ENCODE measurements around the gene RNF187. TPM values are rescaled to one million over a fixed set of nuclear protein-coding genes. Genes with fewer than 3 reads are reported as not detected.
"Not testable (repeated sequence)": the region's sequence is repeated elsewhere in the genome, so short reads cannot be mapped to it uniquely, and the experiment has no call there.

Gene RNF187
- polyA plus RNA-seq, 1 experiment: 106 TPM

GRCh38 chr1:228465141-228465540, 22.0 kb upstream of the RNF187 start:
- CTCF ChIA-PET: interaction anchor here (1.3 to 1.4 kb wide), 2 partner anchors 35 to 51 kb away, joined by 4 read pairs; no protein-coding TSS in a partner anchor
- TF ChIP-seq, protein P1, sequence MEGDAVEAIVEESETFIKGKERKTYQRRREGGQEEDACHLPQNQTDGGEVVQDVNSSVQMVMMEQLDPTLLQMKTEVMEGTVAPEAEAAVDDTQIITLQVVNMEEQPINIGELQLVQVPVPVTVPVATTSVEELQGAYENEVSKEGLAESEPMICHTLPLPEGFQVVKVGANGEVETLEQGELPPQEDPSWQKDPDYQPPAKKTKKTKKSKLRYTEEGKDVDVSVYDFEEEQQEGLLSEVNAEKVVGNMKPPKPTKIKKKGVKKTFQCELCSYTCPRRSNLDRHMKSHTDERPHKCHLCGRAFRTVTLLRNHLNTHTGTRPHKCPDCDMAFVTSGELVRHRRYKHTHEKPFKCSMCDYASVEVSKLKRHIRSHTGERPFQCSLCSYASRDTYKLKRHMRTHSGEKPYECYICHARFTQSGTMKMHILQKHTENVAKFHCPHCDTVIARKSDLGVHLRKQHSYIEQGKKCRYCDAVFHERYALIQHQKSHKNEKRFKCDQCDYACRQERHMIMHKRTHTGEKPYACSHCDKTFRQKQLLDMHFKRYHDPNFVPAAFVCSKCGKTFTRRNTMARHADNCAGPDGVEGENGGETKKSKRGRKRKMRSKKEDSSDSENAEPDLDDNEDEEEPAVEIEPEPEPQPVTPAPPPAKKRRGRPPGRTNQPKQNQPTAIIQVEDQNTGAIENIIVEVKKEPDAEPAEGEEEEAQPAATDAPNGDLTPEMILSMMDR (IDR thresholded peaks at IDR 0.05; ENCODE audit: insufficient read depth, low read depth, low read length): no peak
- no peaks in the 10 kb centered on the region for H3K36me3 ChIP-seq (ENCODE audit: control insufficient read depth, insufficient read depth, low read length)
- POLR2A ChIA-PET: no interaction called here
- H3K4me3 ChIP-seq (ENCODE audit: low read depth, low read length): peak overlapping the region; percentile 39
- no peak for DNase-seq (ENCODE audit: low read depth)
- H3K27me3 ChIP-seq (ENCODE audit: control insufficient read depth, insufficient read depth, low read length): peaks cover 19% of the 10 kb centered on the region

- Histone ChIP-seq H3K27me3 (ENCODE audit: control insufficient read depth, insufficient read depth, low read length) (peaks cover 20% of the 10 kb centered on the region), H3K36me3 (ENCODE audit: control insufficient read depth, insufficient read depth, low read length) (no peaks in the 10 kb centered on the region), H3K4me3 (ENCODE audit: low read depth, low read length) (no peak overlapping the region)
- ChIA-PET CTCF (no interaction called here), POLR2A (no interaction called here)
- TF ChIP-seq, protein P1 (IDR thresholded peaks at IDR 0.05; ENCODE audit: insufficient read depth, low read depth, low read length): no peak
- DNase-seq (ENCODE audit: low read depth): no peak
These were observed 21.5 kb upstream of the RNF187 start for GRCh38 chr1:228465571-228466146.

GRCh38 chr1:228468188-228468587, 19.0 kb upstream of the RNF187 start:
- H3K36me3 ChIP-seq (ENCODE audit: control insufficient read depth, insufficient read depth, low read length); DNase-seq (ENCODE audit: low read depth); H3K4me3 ChIP-seq (ENCODE audit: low read depth, low read length); POLR2A ChIA-PET: not testable (repeated sequence)
- H3K27me3 ChIP-seq (ENCODE audit: control insufficient read depth, insufficient read depth, low read length): peaks cover 22% of the 10 kb centered on the region
- CTCF ChIA-PET: interaction anchor here (2.5 kb wide), 1 partner anchor 9 kb away, joined by 8 read pairs; a partner anchor contains a TSS

DNA sequence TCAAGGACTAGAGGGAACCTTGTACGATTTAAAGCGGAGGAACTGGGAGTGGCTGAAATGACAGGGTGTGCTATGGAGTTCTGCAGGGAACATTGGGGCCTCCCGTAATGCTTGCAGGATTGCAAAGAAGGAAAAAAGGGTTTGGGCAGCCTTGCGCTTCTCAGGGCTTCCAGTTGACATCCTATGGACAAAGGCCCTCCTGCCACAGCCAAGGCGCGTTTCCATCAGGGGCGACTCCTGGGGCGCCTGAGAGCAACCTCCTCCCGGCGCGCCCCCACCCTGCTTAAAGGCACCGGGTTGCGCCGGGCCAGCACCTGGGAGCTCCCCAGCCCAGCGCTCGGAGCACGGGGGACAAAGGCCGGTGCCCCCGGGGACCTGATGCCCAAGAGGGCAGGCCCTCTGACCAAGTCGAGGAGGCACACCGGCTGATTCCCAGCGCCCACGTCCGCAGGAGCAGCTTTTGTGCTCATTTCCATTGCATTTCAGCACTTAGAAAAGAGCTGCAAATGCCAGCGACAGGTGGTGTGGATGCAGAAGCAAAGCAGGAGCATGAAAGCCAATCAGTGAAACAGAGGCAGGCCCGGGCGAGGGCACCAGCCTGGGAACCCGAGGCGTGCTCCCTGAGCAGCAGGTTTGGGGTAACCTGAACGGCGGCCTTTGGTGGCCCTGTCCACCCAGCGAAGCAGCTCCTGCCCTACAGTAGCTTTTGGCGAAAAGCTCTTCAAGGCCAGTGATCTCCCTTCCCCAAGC, 17.6 kb upstream of the RNF187 start:
- no peak for DNase-seq (ENCODE audit: low read depth)
- Histone ChIP-seq H3K27me3 (ENCODE audit: control insufficient read depth, insufficient read depth, low read length) (peaks cover 22% of the 10 kb centered on the region), H3K36me3 (ENCODE audit: control insufficient read depth, insufficient read depth, low read length) (no peaks in the 10 kb centered on the region), H3K4me3 (ENCODE audit: low read depth, low read length) (no peak overlapping the region)
- ChIA-PET POLR2A (no interaction called here), CTCF (interaction anchor here (0.6 to 2.5 kb wide), 2 partner anchors 10 to 339 kb away, joined by 3 to 8 read pairs; a partner anchor contains a TSS)
- TF ChIP-seq, protein P1 (IDR thresholded peaks at IDR 0.05; ENCODE audit: insufficient read depth, low read depth, low read length): no peak

GRCh38 chr1:228471154-228471761, 15.9 kb upstream of the RNF187 start:
- ChIA-PET POLR2A (no interaction called here), CTCF (interaction anchor here (0.7 to 3.1 kb wide), 5 partner anchors 10 to 333 kb away, joined by 3 to 15 read pairs (median 3); no protein-coding TSS in a partner anchor)
- no peak overlapping the region for H3K4me3 ChIP-seq (ENCODE audit: low read depth, low read length)
- H3K36me3 ChIP-seq (ENCODE audit: control insufficient read depth, insufficient read depth, low read length): no peaks in the 10 kb centered on the region
- H3K27me3 ChIP-seq (ENCODE audit: control insufficient read depth, insufficient read depth, low read length): peaks cover 22% of the 10 kb centered on the region
- DNase-seq (ENCODE audit: low read depth): no peak
- TF ChIP-seq, protein P1 (IDR thresholded peaks at IDR 0.05; ENCODE audit: insufficient read depth, low read depth, low read length): no peak

Data from BJ (cell line).